ENCODE measurements around the gene CASQ1.

The CASQ1 gene

DNA sequence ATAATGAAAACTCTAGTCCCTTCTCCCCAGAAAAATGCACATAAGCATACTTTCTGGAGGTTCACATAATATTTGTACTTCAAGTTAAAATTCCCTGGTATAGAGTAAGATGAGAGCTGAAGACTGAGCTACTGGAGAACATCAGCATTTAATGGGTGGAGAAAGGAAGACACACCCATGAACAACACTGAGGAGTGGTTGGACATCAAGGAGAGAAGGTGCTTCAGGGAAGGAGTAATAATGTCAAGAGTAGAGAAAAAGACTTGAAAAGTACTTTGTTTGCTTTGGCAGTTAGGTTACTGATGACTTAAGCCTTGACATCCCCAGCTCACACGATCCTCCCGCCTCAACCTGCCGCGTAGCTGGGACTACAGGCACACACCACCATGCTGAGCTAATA lies 36.7 kb downstream of the CASQ1 start:
- DNase-seq = no peak

DNA sequence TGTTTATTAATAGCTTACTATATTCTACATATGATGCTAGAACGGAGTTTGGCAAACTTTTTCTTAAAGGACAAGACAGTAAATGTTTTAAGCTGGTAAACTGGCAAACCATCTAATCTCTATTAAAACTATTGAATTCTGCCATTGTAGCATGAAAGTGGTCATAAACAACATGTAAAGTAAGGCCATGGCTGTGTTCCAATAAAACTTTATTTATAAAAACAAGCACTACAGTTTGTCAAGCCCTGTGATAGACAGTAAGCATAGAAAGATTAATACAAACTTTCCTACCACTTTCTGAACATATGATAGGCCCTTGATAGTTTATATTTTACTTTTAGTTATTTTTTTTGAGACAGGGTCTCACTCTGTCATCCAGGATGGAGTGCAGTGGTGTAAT lies 37.2 kb downstream of the CASQ1 start:
- DNase-seq = no peak

GRCh38 chr1:160228431-160228830 lies 38.1 kb downstream of the CASQ1 start:
- DNase-seq = no peak

GRCh38 chr1:160232911-160233310 lies 42.5 kb downstream of the CASQ1 start:
- no peak for DNase-seq

DNA sequence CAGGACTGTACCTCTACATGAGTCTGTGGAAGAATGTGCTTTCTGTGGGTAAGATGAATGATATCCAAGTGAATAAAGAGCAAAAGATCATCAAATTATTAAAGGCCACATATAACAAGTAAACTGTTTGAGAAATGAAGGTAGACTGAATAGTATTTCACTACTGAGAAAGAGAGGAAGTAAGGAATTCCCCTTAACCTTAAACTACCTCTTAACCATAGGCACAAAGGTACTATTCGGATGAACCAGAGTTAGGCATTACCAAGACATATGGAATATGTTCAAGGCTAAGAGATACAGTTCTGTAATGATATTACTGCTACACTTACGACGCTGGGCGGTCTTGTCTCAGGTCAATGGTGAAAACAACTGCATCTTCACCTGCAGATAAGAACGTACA lies 46.4 kb downstream of the CASQ1 start:
- DNase-seq = no peak

- DNase-seq = no peak
Observed at GRCh38 chr1:160237558-160237957, 47.2 kb downstream of the CASQ1 start.

GRCh38 chr1:160238408-160238807 lies 48.0 kb downstream of the CASQ1 start:
- DNase-seq = no peak

- no peak for DNase-seq
Observed at GRCh38 chr1:160239582-160240299, 49.4 kb downstream of the CASQ1 start.

DNA sequence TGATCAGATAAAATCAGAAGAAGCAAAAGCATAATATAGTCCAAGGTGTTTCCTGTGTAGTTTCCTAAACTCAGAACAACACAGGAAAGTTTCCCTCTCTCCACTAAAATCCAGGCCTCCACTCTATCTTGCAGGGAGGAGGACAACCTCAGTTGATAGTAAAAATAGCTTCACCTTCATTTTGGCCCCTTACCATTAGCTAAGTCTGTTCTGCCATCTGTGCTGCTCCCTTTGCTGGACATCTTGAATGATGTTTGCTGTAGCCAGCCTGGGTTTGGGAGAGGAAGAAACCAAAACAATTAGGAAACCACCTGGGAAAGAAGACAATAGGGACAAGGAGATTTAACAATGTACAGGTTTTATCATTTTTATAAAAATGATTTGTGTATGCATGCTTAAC lies 53.4 kb downstream of the CASQ1 start:
- no peak for DNase-seq

- DNase-seq = no peak
Observed at GRCh38 chr1:160244209-160244608, 53.8 kb downstream of the CASQ1 start.

GRCh38 chr1:160245434-160245833 lies 55.1 kb downstream of the CASQ1 start:
- no peak for DNase-seq

DNA sequence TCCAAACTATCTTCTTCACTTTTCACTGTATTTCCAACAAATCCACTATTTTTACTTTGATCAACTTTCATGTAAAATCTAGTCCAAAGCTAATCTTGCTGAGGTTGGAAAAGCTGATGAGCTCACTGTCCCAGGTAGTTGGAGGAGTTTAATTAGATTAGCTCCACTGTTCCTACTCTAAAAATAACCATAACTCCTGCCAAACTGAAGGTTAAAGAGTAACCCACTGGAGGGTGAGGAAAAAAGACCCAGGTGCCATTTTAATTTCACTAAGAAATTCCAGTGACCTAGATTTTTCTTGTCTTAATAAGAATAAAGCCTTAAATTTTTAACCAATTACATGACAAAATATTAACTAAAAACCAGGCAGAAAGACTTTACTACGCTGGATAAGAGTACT lies 56.7 kb downstream of the CASQ1 start:
- DNase-seq = no peak

- DNase-seq = no peak
Observed at GRCh38 chr1:160251011-160251410, 60.6 kb downstream of the CASQ1 start.
